A673 (cell line): ENCODE measurements around the gene AMH.

Experiments used
- CTCF ChIP-seq: fragments of 300-800, 200-600 bp; sonication (generic); conservative IDR thresholded peaks from 2 replicates; pipeline ENCODE4 v1.5.1; 2017; ENCODE audit warnings: low read depth, mild to moderate bottlenecking, antibody characterized with exemption, low read length, moderate library complexity, mixed read lengths
- EZH2 ChIP-seq: fragments of 200-600 bp; sonication (generic); IDR thresholded peaks from 2 replicates; pipeline ENCODE4 v1.6.1; 2017; ENCODE audit warnings: borderline replicate concordance, low read depth, mild to moderate bottlenecking, mixed read lengths, antibody characterized with exemption, low read length; ENCODE audit not compliant: poor library complexity, severe bottlenecking

GRCh38 chr19:2286402-2287140 lies 37.4 kb downstream of the AMH start:
- TF ChIP-seq CTCF: no peak
- TF ChIP-seq EZH2: no peak
